ENCODE results near the gene CDK6.

Gene CDK6

DNA sequence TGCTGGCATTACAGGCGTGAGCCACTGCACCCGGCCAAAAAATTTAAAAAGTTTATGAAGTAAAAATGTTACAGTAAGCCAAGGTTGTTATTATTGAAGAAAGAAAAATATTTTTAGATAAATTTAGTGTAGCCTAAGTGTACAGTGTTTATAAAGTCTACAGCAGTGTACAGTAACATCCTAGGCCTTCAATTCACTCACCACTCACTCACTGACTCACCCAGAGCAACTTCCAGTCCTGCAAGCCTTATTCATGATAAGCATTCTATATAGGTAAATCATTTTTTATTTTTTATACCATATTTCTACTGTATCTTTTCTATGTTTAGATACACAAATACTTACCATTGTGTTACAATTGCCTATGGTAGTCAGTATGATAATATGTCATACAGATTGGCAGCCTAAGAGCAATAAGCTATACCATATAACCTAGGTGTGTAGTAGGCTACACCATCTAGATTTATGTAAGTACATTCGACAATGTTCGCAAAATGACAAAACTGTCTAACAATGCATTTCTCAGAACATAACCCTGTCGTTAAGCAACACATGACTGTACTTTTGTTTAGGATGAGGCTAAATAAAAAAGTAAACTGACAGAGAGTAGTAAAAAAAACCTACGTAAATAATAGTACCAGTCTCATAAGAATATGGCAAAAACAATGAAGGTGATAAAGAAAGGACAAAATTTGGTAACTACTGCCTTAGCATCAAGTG lies 168.4 kb downstream of the CDK6 start:
- DNase-seq, result no peak

GRCh38 chr7:92665926-92666325 lies 170.4 kb downstream of the CDK6 start:
- no peak for DNase-seq

DNA sequence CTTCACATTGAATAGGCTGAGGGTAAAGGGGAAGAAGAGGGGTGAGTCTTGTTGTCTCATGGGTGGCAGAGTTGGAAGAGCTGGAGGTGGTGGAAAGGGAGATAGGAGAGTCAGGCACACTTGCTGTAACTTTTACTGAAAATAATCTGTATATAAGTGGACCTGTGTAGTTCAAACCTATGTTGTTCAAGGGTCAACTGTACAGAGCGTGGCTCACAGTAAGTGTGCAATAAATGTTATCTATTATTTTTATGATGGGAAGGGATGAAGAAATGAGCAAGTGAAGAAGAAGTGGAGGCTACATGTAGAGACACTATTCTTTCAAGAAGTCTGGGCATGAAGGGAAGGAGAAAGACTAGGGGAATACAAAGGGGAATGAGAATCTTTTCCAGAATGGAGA lies 174.7 kb downstream of the CDK6 start:
- DNase-seq, result no peak

DNA sequence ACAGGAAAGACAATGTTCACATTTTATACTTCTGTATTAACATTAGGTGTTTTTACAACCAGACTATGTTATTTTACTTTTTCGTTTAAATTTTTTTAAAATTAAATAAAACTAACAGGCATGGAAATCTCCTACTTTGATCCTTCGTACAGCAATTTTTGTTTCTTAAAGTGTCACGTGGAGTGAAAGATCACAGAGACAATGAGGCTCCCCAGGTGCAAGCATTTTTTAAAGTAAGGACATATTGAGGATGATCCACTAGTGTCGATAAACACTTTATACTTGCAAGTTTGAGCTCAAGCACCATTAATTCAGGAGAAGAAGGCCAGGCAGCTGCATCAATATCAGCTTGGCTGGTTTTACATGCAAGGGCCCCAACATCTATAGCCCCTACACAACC lies 177.7 kb downstream of the CDK6 start:
- DNase-seq, result no peak

DNA sequence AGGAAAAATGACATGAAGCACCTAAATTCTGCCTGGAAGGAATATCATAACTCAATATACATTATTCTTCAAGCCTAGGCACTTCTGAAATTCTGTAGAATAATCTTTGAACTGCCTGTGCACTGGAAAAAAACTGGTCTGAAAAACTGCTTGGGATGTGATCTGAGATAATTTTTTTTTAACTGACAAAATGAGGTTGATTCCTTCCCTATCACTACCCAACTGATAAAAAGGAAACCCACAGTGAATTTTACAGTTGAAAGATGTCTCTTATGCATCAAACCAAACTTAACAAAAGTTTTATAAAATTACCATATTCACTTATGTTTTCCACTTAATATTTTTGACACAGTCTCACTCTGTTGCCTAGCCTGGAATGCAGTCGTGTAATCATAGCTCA lies 179.0 kb downstream of the CDK6 start:
- no peak for DNase-seq

- no peak for DNase-seq
These were observed 180.3 kb downstream of the CDK6 start for GRCh38 chr7:92656121-92656520.

DNA sequence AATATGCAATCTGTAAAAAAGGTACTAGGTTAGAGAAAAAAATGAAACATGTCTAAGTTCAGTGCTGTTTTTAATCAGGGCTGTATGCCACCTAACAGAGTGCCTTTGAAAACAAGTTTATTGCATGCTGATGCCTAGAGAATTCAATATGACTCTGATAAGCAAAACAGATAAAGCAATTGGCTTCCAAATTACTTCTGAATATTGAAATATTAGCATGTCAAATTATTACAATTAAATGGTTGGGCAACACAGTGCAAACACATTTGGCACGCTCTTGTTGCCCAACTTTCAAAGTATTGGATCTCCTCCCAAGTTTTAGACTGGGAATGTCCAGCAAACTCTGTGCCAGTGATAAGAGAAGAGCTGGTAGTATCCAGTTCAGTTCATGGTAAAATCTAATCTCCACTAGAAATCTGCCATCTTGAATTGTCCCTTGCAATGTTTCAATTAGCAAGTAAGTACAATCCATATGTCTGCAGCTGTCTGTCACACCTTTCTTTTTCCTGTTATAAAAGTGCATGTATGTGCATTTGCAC lies 181.0 kb downstream of the CDK6 start:
- DNase-seq, result no peak

DNA sequence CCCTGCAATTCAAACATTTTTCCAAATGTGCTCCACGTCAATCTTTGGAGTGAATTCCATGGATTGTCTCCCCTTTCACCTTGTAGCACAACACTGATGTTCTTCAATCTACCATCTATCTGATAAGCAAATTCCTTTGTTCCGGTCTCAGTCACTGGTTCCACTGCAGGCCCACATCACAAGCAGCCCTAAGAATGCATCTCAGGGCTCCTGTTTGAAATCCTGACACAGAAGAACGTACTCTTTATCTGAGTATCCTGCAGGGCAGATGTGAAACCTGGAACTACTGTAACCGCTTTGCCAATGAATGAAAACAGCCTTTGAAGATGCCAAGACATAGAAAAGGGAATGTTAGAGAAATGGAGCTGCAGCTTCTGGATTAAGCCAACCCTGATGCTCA lies 183.2 kb downstream of the CDK6 start:
- DNase-seq, result no peak

GRCh38 chr7:92652536-92652935 lies 183.8 kb downstream of the CDK6 start:
- DNase-seq, result no peak

GRCh38 chr7:92650391-92650790 lies 186.0 kb downstream of the CDK6 start:
- no peak for DNase-seq

GRCh38 chr7:92648067-92648466 lies 188.3 kb downstream of the CDK6 start:
- no peak for DNase-seq

DNA sequence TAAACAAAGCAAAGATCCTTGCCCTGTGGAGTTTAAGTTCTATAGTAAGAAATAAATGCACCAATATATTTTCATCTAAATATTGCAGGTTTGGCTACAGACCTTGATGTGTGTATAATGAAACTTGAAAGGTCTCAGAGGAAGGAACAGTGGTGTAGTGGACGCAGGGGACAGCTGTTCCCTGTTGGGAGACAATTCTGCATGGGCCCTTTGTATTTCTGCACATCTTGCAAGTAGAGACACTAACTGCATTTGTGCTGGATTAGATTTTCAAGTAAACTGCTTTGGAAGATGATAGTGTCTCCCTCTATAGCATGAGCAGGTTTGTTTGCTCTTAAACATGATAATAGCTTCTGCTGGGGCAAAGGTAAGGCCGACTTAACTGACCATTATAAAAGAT lies 188.7 kb downstream of the CDK6 start:
- DNase-seq, result no peak

- no peak for DNase-seq
These were observed 189.3 kb downstream of the CDK6 start for GRCh38 chr7:92647011-92647625.

DNA sequence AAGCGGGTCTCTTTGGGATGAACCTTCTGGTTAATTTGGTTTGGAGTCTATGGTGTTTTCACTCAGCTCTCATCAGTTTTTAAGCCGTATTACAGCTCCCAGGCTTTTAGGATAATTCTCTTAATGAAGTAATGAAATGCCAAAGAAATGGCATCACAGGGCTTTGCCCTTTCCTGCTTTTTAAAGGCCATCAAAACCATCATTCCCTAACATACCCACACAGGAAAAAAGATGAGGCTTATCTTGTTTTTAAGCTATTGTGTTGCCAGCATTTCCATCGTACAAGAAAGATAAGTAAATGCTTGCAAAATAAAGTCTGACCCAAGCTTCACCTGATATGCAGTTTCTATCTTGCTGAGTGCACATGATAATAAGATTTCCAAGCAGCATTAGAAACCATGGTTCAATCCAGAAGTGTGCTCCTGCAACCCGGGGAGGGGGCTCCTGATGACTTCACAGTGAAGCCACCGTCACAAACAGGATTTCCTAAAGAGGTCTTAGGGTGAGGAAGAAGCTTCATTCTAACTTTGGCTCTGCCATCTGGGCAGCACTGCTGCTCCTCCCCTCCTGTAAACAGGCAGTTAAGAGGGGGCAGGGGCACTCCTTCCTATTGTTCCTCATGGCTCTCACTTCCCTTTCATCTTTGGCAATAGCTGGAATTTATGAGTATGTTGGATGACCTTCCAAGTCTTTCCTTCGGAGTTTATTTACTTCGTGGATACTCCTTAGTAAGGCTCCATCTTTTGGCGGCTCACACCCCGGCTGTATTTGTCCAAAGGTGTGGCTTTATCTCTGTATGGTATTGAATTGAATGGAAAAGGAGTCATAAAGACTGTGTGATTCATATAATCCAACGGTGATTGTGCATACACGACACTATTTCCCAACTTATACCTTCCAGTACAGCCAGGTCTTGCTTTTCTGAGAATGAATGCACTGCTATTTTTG lies 191.0 kb downstream of the CDK6 start:
- no peak for DNase-seq

DNA sequence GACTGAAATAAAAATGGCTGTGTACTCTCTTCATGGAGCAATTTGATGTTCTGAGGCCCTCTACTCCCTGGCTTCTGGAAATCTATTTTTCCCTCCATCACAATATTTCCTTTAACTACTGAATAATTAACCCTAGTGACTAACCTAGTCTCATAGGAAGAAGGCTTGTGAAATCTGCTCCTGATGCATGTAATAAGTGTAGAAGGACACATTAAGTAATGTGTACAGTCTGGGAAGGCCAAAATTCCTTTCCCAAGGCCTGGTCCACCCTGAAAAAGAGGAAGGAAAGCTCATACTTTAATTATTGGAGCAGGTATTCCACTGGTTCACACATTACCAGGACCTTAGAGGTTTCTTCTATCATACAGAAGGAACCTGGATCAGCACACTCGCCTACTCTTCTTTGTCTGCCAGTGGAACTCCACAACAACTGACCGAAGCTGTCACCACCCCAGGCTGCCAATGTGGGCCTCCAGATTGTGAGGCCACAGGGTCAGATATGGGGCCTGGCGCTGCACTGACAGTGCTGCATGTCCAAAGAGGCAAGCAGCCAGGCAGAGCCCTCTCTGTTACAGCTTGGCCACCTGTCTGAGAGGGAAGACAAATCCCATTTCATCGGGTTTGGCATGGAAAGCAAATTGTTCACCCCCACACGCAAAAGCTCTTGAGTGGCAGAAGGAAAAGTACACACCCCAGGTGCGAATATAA lies 191.8 kb downstream of the CDK6 start:
- DNase-seq, result no peak

- DNase-seq, result no peak
These were observed 192.6 kb downstream of the CDK6 start for GRCh38 chr7:92643821-92644220.

GRCh38 chr7:92641921-92642511 lies 194.4 kb downstream of the CDK6 start:
- DNase-seq, result no peak

DNA sequence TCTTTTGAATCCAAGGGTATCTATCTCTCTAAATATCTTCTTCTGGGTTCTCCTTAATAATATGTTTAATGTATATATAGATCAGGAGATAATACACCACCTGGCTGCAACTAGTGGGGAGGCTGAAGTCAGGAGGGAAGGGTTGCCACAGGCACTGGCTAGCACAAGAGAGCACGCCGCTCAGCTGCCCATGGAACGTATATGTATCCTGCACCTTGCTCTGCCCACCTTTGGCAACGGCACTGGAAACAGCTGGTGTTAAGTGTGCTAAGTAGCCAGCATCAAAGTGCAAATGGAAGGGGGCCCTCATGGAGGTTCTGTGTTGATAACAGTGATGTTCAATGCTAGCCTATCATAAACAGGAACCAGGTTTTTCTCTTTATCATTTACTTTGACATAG lies 196.4 kb downstream of the CDK6 start:
- DNase-seq, result no peak

GRCh38 chr7:92639213-92639896 lies 197.0 kb downstream of the CDK6 start:
- no peak for DNase-seq

DNA sequence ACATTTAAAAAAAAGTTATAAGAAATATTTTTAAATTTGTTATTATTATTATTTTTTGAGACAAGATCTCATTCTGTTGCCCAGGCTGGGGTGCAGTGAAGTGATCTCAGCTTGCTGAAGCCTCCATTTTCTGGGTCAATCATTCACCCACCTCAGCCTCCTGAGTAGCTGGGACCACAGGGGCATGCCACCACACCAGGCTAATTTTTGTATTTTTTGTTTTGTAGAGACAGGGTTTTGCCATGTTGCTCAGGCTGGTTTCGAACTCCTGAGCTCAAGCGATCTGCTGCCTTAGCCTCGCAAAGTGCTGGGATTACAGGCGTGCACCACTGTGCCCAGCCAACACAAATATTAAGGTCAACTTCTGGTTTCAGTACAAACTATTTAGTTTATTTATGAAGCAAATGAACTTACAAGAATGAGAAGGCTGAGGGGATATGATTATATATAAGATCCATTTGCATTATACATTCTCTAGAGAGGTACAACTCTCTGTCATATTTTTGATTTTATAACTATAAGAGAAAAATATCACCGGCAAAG lies 200.3 kb downstream of the CDK6 start:
- DNase-seq, result no peak

- no peak for DNase-seq
These were observed 200.8 kb downstream of the CDK6 start for GRCh38 chr7:92635538-92635937.

Measured in activated CD4-positive, alpha-beta T cell treated with anti-CD3 and anti-CD28 coated beads for 1 hour (primary cell).